OCI-LY3 (cell line): ENCODE data around the gene GHRHR.

Source experiments
- H2AFZ ChIP-seq: fragments of 200-600, 300-600 bp; shearing (Covaris generic); 2 replicates; pipeline ENCODE4 v1.6.0; 2014; ENCODE audit warnings: antibody characterized with exemption, low read depth, low read length
- H3K27ac ChIP-seq: fragments of 200-600, 300-600 bp; sonication (generic); 2 replicates; pipeline ENCODE4 v1.5.1; 2014; ENCODE audit warnings: mild to moderate bottlenecking, low read length, moderate library complexity, mixed read lengths
- H3K27me3 ChIP-seq: fragments of 200-600, 300-600 bp; sonication (generic); 2 replicates; pipeline ENCODE4 v1.6.1; 2014; ENCODE audit warnings: low read depth, low read length, mixed read lengths
- H3K36me3 ChIP-seq: fragments of 200-600, 300-600 bp; sonication (generic); replicated peaks from 2 replicates; pipeline ENCODE3; 2014; ENCODE audit warnings: low read depth, low read length, mixed read lengths
- H3K4me1 ChIP-seq: fragments of 300-600, 200-600 bp; sonication (generic); 2 replicates; pipeline ENCODE4 v1.6.1; 2014; ENCODE audit warnings: low read length, mixed read lengths
- H3K4me2 ChIP-seq: fragments of 200-600, 300-600 bp; sonication (generic); 2 replicates; pipeline ENCODE4 v1.6.1; 2014; ENCODE audit warnings: low read length, mixed read lengths
- H3K4me3 ChIP-seq: fragments of 300-600, 200-600 bp; sonication (generic); 2 replicates; pipeline ENCODE4 v1.5.1; 2014; ENCODE audit warnings: antibody characterized with exemption, mild to moderate bottlenecking, low read length, moderate library complexity
- H3K79me2 ChIP-seq: fragments of 300-600, 200-600 bp; shearing (Covaris generic); 2 replicates; pipeline ENCODE4 v1.6.1; 2014; ENCODE audit warnings: mild to moderate bottlenecking, low read length, mixed read lengths
- H3K9ac ChIP-seq: fragments of 300-600, 200-600 bp; shearing (Covaris generic); 2 replicates; pipeline ENCODE4 v1.6.0; 2014; ENCODE audit warnings: mild to moderate bottlenecking, low read length, moderate library complexity
- H3K9me3 ChIP-seq: fragments of 200-600, 300-600 bp; shearing (Covaris generic); 2 replicates; pipeline ENCODE4 v1.6.1; 2014; ENCODE audit warnings: low read length, mixed read lengths; ENCODE audit not compliant: insufficient read depth
- H4K20me1 ChIP-seq: fragments of 200-600, 300-600 bp; sonication (generic); 2 replicates; pipeline ENCODE4 v1.6.1; 2016; ENCODE audit warnings: low read length, mixed read lengths; ENCODE audit not compliant: insufficient read depth
- EZH2phosphoT487 ChIP-seq: fragments of 200-600 bp; shearing (Covaris generic); IDR thresholded peaks from 2 replicates; pipeline ENCODE4 v1.6.1; 2018; ENCODE audit warnings: antibody characterized with exemption, mixed run types, low read depth
- TF ChIP-seq, protein P1 (sequence below): fragments of 200-600, 300-600 bp; sonication (generic); IDR thresholded peaks from 2 replicates; pipeline ENCODE4 v1.5.1; 2014; ENCODE audit warnings: antibody characterized with exemption, low read length, low read depth

Gene GHRHR

DNA sequence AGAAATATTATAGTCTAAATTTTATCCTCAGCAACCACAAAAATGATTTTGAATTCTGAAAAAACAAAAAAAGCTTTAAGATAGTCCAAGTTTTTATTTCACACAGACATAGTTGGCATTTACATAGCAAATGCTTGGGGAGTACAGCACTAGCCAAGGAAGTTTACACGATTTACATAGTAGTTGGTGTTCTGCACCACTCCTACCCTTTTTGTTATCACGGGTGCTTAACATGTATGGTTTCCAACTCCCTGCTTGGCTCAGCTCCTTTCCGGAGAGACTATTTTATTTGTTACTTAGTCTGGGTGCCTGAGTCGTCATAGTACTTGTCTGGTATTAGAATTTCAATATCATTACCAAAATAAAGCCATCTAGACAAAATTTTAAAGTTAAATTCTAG lies 8.8 kb upstream of the GHRHR start:
- no peak for TF ChIP-seq EZH2phosphoT487
- TF ChIP-seq, protein P1, sequence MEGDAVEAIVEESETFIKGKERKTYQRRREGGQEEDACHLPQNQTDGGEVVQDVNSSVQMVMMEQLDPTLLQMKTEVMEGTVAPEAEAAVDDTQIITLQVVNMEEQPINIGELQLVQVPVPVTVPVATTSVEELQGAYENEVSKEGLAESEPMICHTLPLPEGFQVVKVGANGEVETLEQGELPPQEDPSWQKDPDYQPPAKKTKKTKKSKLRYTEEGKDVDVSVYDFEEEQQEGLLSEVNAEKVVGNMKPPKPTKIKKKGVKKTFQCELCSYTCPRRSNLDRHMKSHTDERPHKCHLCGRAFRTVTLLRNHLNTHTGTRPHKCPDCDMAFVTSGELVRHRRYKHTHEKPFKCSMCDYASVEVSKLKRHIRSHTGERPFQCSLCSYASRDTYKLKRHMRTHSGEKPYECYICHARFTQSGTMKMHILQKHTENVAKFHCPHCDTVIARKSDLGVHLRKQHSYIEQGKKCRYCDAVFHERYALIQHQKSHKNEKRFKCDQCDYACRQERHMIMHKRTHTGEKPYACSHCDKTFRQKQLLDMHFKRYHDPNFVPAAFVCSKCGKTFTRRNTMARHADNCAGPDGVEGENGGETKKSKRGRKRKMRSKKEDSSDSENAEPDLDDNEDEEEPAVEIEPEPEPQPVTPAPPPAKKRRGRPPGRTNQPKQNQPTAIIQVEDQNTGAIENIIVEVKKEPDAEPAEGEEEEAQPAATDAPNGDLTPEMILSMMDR = no peak
- Histone ChIP-seq H3K27ac (no peak overlapping the region), H3K9me3 (no peaks in the 10 kb centered on the region), H3K79me2 (no peaks in the 10 kb centered on the region), H3K36me3 (no peaks in the 10 kb centered on the region), H3K27me3 (peaks cover 4% of the 10 kb centered on the region; the same call in 1 of the 2 replicates), H3K4me3 (no peak overlapping the region), H3K4me2 (no peak overlapping the region), H3K4me1 (no peaks in the 10 kb centered on the region), H4K20me1 (no peaks in the 10 kb centered on the region), H2AFZ (no peak overlapping the region), H3K9ac (no peak overlapping the region)

DNA sequence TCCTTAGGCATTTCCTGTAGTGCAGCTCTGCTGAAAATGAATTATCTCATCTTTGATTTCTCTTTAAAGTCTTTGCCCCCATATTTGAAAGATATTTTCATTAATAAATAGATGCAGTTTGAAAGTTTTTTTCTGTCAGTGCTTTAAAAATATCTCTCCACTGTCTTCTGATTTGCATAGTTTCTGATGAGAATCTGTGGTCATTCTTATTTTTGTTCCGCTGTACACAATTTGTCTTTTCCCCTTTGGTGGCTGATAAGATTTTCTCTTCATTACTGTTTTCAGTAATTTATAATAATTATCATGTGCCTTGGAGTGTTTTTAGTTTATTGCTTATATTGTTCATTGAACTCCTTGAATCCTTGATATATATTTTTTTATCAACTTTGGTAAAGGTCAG lies 7.0 kb upstream of the GHRHR start:
- no peaks in the 10 kb centered on the region for H3K4me1 ChIP-seq
- H3K27ac ChIP-seq = no peak overlapping the region
- no peaks in the 10 kb centered on the region for H3K9me3 ChIP-seq
- H4K20me1 ChIP-seq = no peaks in the 10 kb centered on the region
- no peaks in the 10 kb centered on the region for H3K27me3 ChIP-seq
- H3K79me2 ChIP-seq = no peaks in the 10 kb centered on the region
- no peak overlapping the region for H3K4me3 ChIP-seq
- H2AFZ ChIP-seq = no peak overlapping the region
- H3K36me3 ChIP-seq = no peaks in the 10 kb centered on the region
- H3K4me2 ChIP-seq = no peak overlapping the region
- no peak overlapping the region for H3K9ac ChIP-seq
- TF ChIP-seq, protein P1 = no peak
- TF ChIP-seq EZH2phosphoT487 = no peak

DNA sequence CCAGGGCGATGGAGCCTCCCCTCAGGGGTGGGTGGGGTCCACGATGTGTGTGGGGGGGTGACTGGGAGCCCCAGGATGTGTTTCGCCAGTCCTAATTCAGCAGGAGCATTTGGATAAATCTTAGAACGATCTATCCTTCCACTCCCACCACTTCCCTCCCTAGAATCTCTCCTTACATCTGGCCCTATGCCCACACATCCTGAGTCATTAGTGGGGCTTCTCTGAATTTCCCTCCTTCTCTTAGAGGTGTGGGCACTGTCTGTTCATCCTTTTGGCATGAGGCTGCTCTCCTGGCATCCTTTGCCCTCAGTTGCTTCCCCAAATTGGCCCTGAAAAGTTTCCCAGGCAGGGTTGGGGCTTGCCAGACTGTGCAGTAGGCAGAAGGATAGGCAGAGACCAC lies 1.6 kb downstream of the GHRHR start:
- no peak overlapping the region for H2AFZ ChIP-seq
- no peak for TF ChIP-seq EZH2phosphoT487
- TF ChIP-seq, protein P1 = no peak

DNA sequence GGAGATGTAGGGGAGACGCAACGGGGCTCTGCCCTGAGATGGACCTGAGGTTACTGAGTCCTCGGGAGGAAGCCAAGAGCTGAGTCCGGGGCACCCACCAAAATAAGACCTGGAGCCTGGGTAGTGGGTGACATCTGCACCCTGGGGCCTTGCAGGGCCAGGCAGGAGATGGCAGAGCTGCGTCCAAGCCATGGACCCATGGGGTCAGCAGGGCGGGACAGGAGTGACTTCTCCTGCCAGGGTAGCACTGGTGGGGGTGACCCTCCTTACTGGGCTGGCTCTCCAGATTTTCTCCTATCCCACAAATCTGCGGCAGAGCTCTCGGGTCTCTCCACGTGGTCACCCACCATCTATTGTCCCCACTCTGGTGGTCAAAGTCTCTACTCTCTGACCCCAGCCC lies 2.1 kb downstream of the GHRHR start:
- Histone ChIP-seq H3K36me3 (no peaks in the 10 kb centered on the region), H3K9me3 (no peaks in the 10 kb centered on the region), H3K27me3 (no peaks in the 10 kb centered on the region)

More for the DNA sequence above, 1.6 kb downstream of the GHRHR start:
- Histone ChIP-seq H3K4me1 (peaks cover 7% of the 10 kb centered on the region), H4K20me1 (no peaks in the 10 kb centered on the region), H3K79me2 (no peaks in the 10 kb centered on the region), H3K9ac (no peak overlapping the region), H3K4me2 (no peak overlapping the region), H3K27ac (no peak overlapping the region), H3K4me3 (no peak overlapping the region), H3K27me3 (no peaks in the 10 kb centered on the region), H3K36me3 (no peaks in the 10 kb centered on the region), H3K9me3 (no peaks in the 10 kb centered on the region)

More for the DNA sequence above, 2.1 kb downstream of the GHRHR start:
- Histone ChIP-seq H3K4me2 (no peak overlapping the region), H3K4me3 (no peak overlapping the region), H3K27ac (no peak overlapping the region), H3K79me2 (no peaks in the 10 kb centered on the region), H3K4me1 (peaks cover 7% of the 10 kb centered on the region), H3K9ac (no peak overlapping the region), H4K20me1 (no peaks in the 10 kb centered on the region), H2AFZ (no peak overlapping the region)
- TF ChIP-seq, protein P1 = no peak
- TF ChIP-seq EZH2phosphoT487 = no peak
